ENCODE measurements around the gene ECI2. TPM values are rescaled to one million over a fixed set of nuclear protein-coding genes. Genes with fewer than 3 reads are reported as not detected.

ECI2 gene
- total RNA-seq, 1 donor from 2014 or later, result 18.7 TPM

- no peak overlapping the region for H3K4me3 Mint-ChIP-seq (ENCODE audit: unreplicated experiment)
- TF ChIP-seq CTCF (IDR thresholded peaks at IDR 0.05; ENCODE audit: partially characterized antibody, unreplicated experiment), result no peak
- no peak for DNase-seq
- H3K27ac Mint-ChIP-seq (ENCODE audit: unreplicated experiment), result no peak overlapping the region
- H3K36me3 Mint-ChIP-seq (ENCODE audit: unreplicated experiment), result peaks cover 4% of the 10 kb centered on the region
- H3K4me1 Mint-ChIP-seq (ENCODE audit: low read depth, unreplicated experiment), result no peaks in the 10 kb centered on the region
- H3K9me3 Mint-ChIP-seq (ENCODE audit: unreplicated experiment), result peaks cover 2% of the 10 kb centered on the region
- H3K27me3 Mint-ChIP-seq (ENCODE audit: unreplicated experiment), result no peaks in the 10 kb centered on the region
Measured at GRCh38 chr6:4105980-4106536, 29.3 kb downstream of the ECI2 start.

GRCh38 chr6:4103929-4104328 is 31.4 kb downstream of the ECI2 start:
- Mint-ChIP-seq H3K4me1 (ENCODE audit: low read depth, unreplicated experiment) (no peaks in the 10 kb centered on the region), H3K9me3 (ENCODE audit: unreplicated experiment) (peaks cover 2% of the 10 kb centered on the region), H3K4me3 (ENCODE audit: unreplicated experiment) (no peak overlapping the region), H3K27ac (ENCODE audit: unreplicated experiment) (no peak overlapping the region), H3K27me3 (ENCODE audit: unreplicated experiment) (no peaks in the 10 kb centered on the region), H3K36me3 (ENCODE audit: unreplicated experiment) (peaks cover 4% of the 10 kb centered on the region)
- DNase-seq, result no peak
- TF ChIP-seq CTCF (IDR thresholded peaks at IDR 0.05; ENCODE audit: partially characterized antibody, unreplicated experiment), result no peak

GRCh38 chr6:4102687-4103244 is 32.6 kb downstream of the ECI2 start:
- no peaks in the 10 kb centered on the region for H3K27me3 Mint-ChIP-seq (ENCODE audit: unreplicated experiment)
- TF ChIP-seq CTCF (IDR thresholded peaks at IDR 0.05; ENCODE audit: partially characterized antibody, unreplicated experiment), result no peak
- no peak overlapping the region for H3K27ac Mint-ChIP-seq (ENCODE audit: unreplicated experiment)
- peaks cover 4% of the 10 kb centered on the region for H3K36me3 Mint-ChIP-seq (ENCODE audit: unreplicated experiment)
- H3K9me3 Mint-ChIP-seq (ENCODE audit: unreplicated experiment), result peaks cover 2% of the 10 kb centered on the region
- no peak overlapping the region for H3K4me3 Mint-ChIP-seq (ENCODE audit: unreplicated experiment)
- H3K4me1 Mint-ChIP-seq (ENCODE audit: low read depth, unreplicated experiment), result no peaks in the 10 kb centered on the region
- no peak for DNase-seq

- peaks cover 4% of the 10 kb centered on the region for H3K36me3 Mint-ChIP-seq (ENCODE audit: unreplicated experiment)
- H3K4me3 Mint-ChIP-seq (ENCODE audit: unreplicated experiment), result no peak overlapping the region
- peaks cover 2% of the 10 kb centered on the region for H3K9me3 Mint-ChIP-seq (ENCODE audit: unreplicated experiment)
- H3K27ac Mint-ChIP-seq (ENCODE audit: unreplicated experiment), result no peak overlapping the region
- no peaks in the 10 kb centered on the region for H3K4me1 Mint-ChIP-seq (ENCODE audit: low read depth, unreplicated experiment)
- no peak for TF ChIP-seq CTCF (IDR thresholded peaks at IDR 0.05; ENCODE audit: partially characterized antibody, unreplicated experiment)
- no peak for DNase-seq
- no peaks in the 10 kb centered on the region for H3K27me3 Mint-ChIP-seq (ENCODE audit: unreplicated experiment)
Measured at GRCh38 chr6:4101298-4101697, 34.1 kb downstream of the ECI2 start.

- no peak for DNase-seq
- Mint-ChIP-seq H3K9me3 (ENCODE audit: unreplicated experiment) (peaks cover 2% of the 10 kb centered on the region), H3K4me3 (ENCODE audit: unreplicated experiment) (no peak overlapping the region), H3K27me3 (ENCODE audit: unreplicated experiment) (no peaks in the 10 kb centered on the region), H3K36me3 (ENCODE audit: unreplicated experiment) (peaks cover 4% of the 10 kb centered on the region), H3K4me1 (ENCODE audit: low read depth, unreplicated experiment) (no peaks in the 10 kb centered on the region), H3K27ac (ENCODE audit: unreplicated experiment) (no peak overlapping the region)
- no peak for TF ChIP-seq CTCF (IDR thresholded peaks at IDR 0.05; ENCODE audit: partially characterized antibody, unreplicated experiment)
Measured at GRCh38 chr6:4100655-4101054, 34.7 kb downstream of the ECI2 start.
